ENCODE data around the gene OTULINL.

OTULINL gene

GRCh38 chr5:14581106-14581890 lies at the start of gene OTULINL:
TSS of gene OTULINL (plus strand) at chr5:14581792. CDS start at chr5:14581895, 103 bp downstream.
- H3K27ac ChIP-seq (ENCODE audit: extremely low read depth, low read depth, low read length) = peak within 1 kb of the TSS; percentile 77
- TF ChIP-seq YY2 (tag by site-specific recombination; IDR thresholded peaks at IDR 0.05) (no peak), GLIS1 (tag by site-specific recombination; IDR thresholded peaks at IDR 0.05) (peak; percentile 64), ZNF580 (tag by site-specific recombination; IDR thresholded peaks at IDR 0.05) (no peak), ZFP3 (tag by site-specific recombination; IDR thresholded peaks at IDR 0.05; ENCODE audit: low read depth) (no peak), ZFP41 (tag by site-specific recombination; IDR thresholded peaks at IDR 0.05; ENCODE audit: borderline replicate concordance) (no peak), ZNF645 (tag by site-specific recombination; IDR thresholded peaks at IDR 0.05) (no peak), ZNF521 (tag by site-specific recombination; IDR thresholded peaks at IDR 0.05) (no peak), KLF10 (tag by site-specific recombination; IDR thresholded peaks at IDR 0.05) (no peak; the same call in 1 of the 2 replicates), ZNF48 (tag by site-specific recombination; IDR thresholded peaks at IDR 0.05) (no peak), ZNF658 (tag by site-specific recombination; IDR thresholded peaks at IDR 0.05) (no peak), ZNF670 (tag by site-specific recombination; IDR thresholded peaks at IDR 0.05; ENCODE audit: low read depth) (no peak), ATF2 (tag by site-specific recombination; IDR thresholded peaks at IDR 0.05; ENCODE audit: low read depth) (no peak), ZNF660 (tag by site-specific recombination; IDR thresholded peaks at IDR 0.05) (no peak), ZNF354C (tag by site-specific recombination; IDR thresholded peaks at IDR 0.05; ENCODE audit: borderline replicate concordance, low read depth) (no peak), ZNF624 (tag by site-specific recombination; IDR thresholded peaks at IDR 0.05) (no peak), PRDM4 (tag by site-specific recombination; IDR thresholded peaks at IDR 0.05) (no peak), ZBTB49 (tag by site-specific recombination; IDR thresholded peaks at IDR 0.05; ENCODE audit: low read depth) (no peak), ZNF514 (tag by site-specific recombination; IDR thresholded peaks at IDR 0.05) (no peak), ZNF214 (tag by site-specific recombination; IDR thresholded peaks at IDR 0.05; ENCODE audit: borderline replicate concordance) (no peak), ZNF792 (tag by site-specific recombination; IDR thresholded peaks at IDR 0.05) (no peak), PRDM10 (tag by site-specific recombination; IDR thresholded peaks at IDR 0.05) (peak; percentile 78), ZNF140 (tag by site-specific recombination; IDR thresholded peaks at IDR 0.05) (no peak), GLI4 (tag by site-specific recombination; IDR thresholded peaks at IDR 0.05) (no peak), ZNF558 (tag by site-specific recombination; IDR thresholded peaks at IDR 0.05) (no peak)
- TF ChIP-seq, protein P1, sequence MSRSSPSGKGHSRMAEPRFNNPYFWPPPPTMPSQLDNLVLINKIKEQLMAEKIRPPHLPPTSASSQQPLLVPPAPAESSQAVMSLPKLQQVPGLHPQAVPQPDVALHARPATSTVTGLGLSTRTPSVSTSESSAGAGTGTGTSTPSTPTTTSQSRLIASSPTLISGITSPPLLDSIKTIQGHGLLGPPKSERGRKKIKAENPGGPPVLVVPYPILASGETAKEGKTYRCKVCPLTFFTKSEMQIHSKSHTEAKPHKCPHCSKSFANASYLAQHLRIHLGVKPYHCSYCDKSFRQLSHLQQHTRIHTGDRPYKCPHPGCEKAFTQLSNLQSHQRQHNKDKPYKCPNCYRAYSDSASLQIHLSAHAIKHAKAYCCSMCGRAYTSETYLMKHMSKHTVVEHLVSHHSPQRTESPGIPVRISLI (tag by site-specific recombination; IDR thresholded peaks at IDR 0.05) = no peak

More at GRCh38 chr5:14581106-14581890, at the start of gene OTULINL:
- Histone ChIP-seq H3K9me3 (ENCODE audit: control insufficient read depth, insufficient read depth, low read depth, low read length) (no peaks in the 10 kb centered on the region), H3K4me1 (ENCODE audit: control insufficient read depth, insufficient read depth, low read length) (peaks cover 13% of the 10 kb centered on the region), H3K4me3 (ENCODE audit: low read depth, low read length) (peak within 1 kb of the TSS; percentile 70), H3K36me3 (ENCODE audit: control insufficient read depth in 2 of 2, insufficient read depth in 1 of 2, low read length in 2 of 2) (peaks cover 0 to 8% of the 10 kb centered on the region in 2 experiments; a peak in 1 of 3 replicates)
- CTCF ChIA-PET = interaction anchor here (0.6 kb wide), 1 partner anchor 604 kb away, joined by 3 read pairs; no protein-coding TSS in a partner anchor
- POLR2A ChIA-PET = interaction anchor here (1.3 kb wide), 1 partner anchor 32 kb away, joined by 3 read pairs; no protein-coding TSS in a partner anchor
